COLO668 (cell line): ENCODE measurements around the gene CACNB3.

Experiments used
- DNase-seq: peaks from one replicate; lab custom pipeline; 2025; ENCODE audit not compliant: unreplicated experiment; lab: John Stamatoyannopoulos, UW

CACNB3 gene

DNA sequence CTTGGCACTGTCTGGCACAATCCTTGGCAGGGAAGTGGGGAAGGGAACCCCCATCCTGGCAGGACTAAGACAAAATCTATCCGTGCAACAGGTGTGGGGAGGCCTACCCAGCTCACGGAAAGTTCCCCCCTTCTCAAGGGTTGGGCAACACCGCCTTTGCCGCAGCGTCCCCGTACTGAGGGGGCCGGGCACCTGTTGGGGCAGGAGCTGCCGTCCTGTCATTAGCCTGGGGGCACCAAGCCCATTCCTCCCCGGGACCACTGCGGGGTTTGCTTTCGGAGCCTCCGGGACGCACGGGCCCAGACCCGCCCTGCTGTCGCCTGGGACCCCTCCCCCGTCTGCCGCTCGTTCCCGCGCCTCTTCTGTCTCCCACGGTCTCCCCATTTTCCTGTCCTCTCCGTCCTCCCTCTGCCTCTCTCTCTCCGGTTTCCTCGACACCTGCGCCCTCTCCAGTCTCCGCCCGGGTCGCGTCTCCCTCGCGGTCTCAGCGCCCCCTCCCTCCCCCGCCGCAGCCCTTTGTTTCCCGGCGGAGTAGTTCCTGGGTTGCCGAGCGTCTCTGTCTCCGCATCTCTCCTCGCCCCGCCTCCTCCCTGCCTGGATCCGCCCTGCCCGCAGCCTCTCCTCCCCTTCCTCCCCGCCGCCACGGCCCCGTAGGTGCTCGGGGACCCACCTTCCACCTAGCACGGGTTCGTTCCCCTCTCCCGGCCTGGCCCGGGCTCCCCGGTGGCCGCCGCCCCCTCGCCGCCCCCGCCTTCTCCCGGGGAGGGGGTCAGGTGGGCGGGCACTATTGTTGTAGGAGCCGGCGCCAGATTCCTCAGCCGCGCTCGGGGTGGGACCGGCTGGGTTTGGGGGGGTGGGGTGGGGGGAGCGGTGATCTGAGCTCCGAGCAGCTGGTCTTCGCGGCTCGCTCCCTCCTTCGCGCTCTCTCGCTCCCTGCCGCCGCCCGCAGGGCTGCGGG, at the start of gene CACNB3:
TSS of gene CACNB3 (plus strand) at position 624 of the 958 bp plus-strand sequence. CDS start 434 bp downstream, outside the sequence.
- DNase-seq, result peak; percentile 66

GRCh38 chr12:48768736-48769135, 49.6 kb upstream of the CACNB3 start:
- DNase-seq, result no peak

GRCh38 chr12:48770756-48771155, 47.5 kb upstream of the CACNB3 start:
- DNase-seq, result no peak

- DNase-seq, result no peak
Observed at GRCh38 chr12:48771588-48772112, 46.6 kb upstream of the CACNB3 start.

DNA sequence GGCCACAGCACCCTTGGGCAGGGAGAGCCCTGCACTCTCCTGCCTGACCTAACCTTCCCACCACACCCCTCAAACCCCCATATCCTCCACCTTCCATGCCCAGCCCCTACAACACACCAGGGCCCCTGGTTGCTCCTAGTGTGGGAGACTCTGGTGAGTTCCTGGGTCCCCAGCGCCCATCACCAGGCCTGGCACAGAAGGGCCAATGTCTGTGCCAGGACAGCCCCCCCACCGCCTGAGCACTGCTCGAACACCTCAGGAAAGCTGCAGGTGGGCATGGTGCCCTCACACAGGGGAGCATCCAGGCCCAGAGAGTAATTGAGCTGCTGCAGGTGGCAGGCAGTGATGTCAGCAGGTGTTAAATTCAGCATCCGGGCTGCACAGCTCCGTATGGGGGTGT, 44.6 kb upstream of the CACNB3 start:
- no peak for DNase-seq

DNA sequence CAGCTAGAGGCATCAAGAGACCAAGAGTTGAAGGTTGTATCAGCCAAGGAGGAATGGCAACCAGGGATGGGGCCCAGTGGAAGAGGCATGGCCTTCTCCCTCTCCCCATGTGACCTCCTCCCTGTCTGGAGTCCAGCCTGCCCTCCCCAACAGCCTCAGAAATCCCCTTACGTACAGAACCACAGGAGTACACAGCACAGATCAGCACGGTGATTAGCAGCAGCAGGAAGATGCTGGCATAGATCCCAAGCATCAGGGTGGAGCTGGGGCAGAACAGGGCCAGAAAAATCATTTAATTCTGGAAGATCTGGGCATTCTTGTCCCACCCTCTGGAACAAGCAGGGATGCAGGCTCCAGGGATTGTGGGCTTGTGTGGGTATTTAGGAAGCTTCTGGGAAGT, 43.8 kb upstream of the CACNB3 start:
- DNase-seq, result no peak

GRCh38 chr12:48775299-48775698, 43.0 kb upstream of the CACNB3 start:
- DNase-seq, result no peak

GRCh38 chr12:48775991-48776649, 42.2 kb upstream of the CACNB3 start:
- no peak for DNase-seq

GRCh38 chr12:48776956-48777355, 41.3 kb upstream of the CACNB3 start:
- no peak for DNase-seq

GRCh38 chr12:48777501-48778400, 40.5 kb upstream of the CACNB3 start:
- DNase-seq, result no peak

DNA sequence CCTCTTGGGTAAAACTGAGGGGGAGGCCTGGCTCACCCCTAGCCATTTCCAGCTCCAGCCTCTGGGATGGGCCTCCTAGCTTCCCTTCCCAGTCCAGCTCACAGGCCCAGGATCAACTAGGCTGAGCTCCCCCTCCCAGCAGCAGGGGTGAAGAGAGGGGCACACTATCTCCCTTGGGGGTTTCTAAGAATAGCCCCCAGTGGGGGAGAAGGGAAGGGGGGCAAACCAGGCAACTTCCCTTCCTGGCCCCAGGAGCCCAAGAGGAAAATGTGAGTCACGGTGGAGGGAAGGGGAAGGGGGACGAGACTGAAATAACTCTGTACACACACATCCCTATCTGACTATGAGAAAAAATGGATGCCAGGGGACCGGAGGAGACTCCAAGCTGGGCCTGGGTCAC, 38.4 kb upstream of the CACNB3 start:
- DNase-seq, result no peak

GRCh38 chr12:48780381-48781025, 37.8 kb upstream of the CACNB3 start:
- DNase-seq, result no peak

DNA sequence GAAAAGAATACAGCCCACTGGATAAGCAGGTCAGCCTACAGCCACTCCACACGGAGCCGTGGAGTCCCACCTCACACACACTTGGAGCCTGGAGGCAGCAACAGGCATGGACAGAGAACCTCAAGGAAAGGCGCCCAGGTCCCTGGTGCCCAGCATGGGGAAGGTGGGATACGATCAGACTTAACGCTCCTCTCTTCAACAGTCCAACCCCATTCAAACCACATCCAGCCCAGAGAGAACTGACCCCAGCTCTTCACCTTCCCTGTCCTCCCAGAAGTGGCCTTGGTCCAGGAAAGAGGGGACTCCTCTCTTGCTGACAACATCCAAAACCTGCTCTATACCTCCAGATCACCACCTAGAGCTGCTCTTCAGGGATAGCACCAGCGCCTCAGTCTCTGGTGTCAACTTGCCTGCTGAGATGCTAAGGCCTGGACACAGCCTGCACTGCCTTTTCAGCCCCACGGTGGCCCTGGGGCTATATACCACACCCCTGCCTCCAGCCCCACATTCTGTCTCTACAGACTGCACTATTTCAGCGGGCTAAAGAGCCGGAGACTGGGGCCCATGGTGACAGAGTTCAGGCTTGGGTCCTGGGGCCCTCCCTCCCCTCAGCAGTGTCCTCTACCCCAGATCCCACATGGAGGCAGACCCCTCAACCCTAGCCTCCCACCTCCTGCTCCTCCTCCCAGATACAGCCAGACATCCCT, 36.4 kb upstream of the CACNB3 start:
- no peak for DNase-seq

- DNase-seq, result no peak
Observed at GRCh38 chr12:48782457-48783395, 35.6 kb upstream of the CACNB3 start.

DNA sequence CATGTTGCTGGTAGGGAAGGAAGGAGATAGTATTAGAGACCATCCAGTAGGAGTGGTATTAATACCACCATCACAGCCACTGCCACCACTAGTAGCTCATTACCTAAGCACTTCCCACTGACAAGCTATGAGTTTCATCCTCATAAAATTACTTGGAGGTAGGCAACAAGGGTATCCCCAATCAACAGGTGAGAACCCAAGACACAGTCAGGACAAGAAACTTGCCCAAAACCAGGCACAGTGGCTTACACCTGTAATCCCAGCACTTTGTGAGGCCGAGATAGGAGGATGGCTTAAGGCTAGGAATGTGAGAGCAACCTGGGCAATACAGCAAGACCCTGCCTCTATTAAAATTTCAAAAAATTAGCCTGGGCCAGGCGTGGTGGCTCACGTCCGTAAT, 34.9 kb upstream of the CACNB3 start:
- DNase-seq, result no peak

GRCh38 chr12:48786591-48787544, 31.4 kb upstream of the CACNB3 start:
- DNase-seq, result no peak

DNA sequence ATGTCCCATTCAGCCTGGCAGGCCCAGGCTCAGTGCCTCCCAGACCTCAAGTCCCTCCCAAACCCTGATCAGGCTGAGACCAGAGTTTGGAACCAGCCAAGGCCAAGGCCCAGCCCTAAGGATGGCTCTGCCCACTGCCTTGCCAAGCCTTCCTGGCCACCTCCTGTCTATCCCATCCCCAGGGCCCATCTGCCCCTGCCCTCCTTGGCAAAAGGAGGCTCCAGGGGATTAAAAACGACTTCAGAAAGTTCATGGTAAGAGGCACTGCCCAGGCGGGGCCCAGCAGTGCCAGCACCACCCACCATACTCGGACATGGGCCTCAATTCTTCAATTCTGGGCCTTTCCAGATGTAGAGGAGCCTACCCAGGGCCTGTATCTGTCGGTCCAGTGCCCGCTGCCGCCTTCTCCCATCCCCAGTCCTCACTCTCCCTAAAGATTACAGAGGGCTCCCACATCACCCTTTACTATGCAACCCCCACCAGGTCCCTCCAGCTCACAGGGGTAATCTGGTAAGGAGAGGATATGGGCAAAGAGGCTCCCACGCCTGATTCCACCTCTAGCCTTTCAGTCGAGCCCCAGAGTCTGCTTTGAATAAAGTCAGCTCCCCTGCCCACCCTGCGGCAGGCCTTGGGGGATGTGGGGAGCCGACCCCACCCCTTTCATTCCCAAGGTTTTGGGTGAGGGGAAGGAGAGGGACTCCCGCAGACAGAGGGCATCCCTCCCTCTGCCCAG, 30.3 kb upstream of the CACNB3 start:
- DNase-seq, result no peak
